ENCODE results near the gene AKR1A1. TPM values are rescaled to one million over a fixed set of nuclear protein-coding genes. Genes with fewer than 3 reads are reported as not detected.
"Not testable (repeated sequence)": the region's sequence is repeated elsewhere in the genome, so short reads cannot be mapped to it uniquely, and the experiment has no call there.

Gene AKR1A1
- total RNA-seq, 1 donor from 2014 or later = 214 TPM

GRCh38 chr1:45512641-45513054 lies 38.0 kb upstream of the AKR1A1 start:
- Mint-ChIP-seq H3K9me3 (ENCODE audit: low read depth) (no peaks in the 10 kb centered on the region), H3K4me3 (ENCODE audit: low read depth) (no peak overlapping the region), H3K27ac (peak overlapping the region; percentile 92), H3K4me1 (ENCODE audit: low read depth) (peaks cover 29% of the 10 kb centered on the region), H3K27me3 (no peaks in the 10 kb centered on the region), H3K36me3 (ENCODE audit: insufficient read depth) (peaks cover 41% of the 10 kb centered on the region)
- TF ChIP-seq CTCF (IDR thresholded peaks at IDR 0.05; ENCODE audit: unreplicated experiment) = peak; percentile 76
- DNase-seq (ENCODE audit: low spot score, unreplicated experiment) = peak; percentile 45

- H3K27me3 Mint-ChIP-seq; H3K9me3 Mint-ChIP-seq (ENCODE audit: low read depth); H3K4me3 Mint-ChIP-seq (ENCODE audit: low read depth); DNase-seq (ENCODE audit: low spot score, unreplicated experiment): not testable (repeated sequence)
- Mint-ChIP-seq H3K4me1 (ENCODE audit: low read depth) (peaks cover 29% of the 10 kb centered on the region), H3K27ac (peak overlapping the region; percentile 92), H3K36me3 (ENCODE audit: insufficient read depth) (peaks cover 41% of the 10 kb centered on the region)
These were observed 36.9 kb upstream of the AKR1A1 start for GRCh38 chr1:45513532-45514260.

- TF ChIP-seq CTCF (IDR thresholded peaks at IDR 0.05; ENCODE audit: unreplicated experiment) = no peak
- H3K36me3 Mint-ChIP-seq (ENCODE audit: insufficient read depth) = peaks cover 33% of the 10 kb centered on the region
- DNase-seq (ENCODE audit: low spot score, unreplicated experiment) = no peak
- no peak overlapping the region for H3K4me3 Mint-ChIP-seq (ENCODE audit: low read depth)
- peaks cover 36% of the 10 kb centered on the region for H3K4me1 Mint-ChIP-seq (ENCODE audit: low read depth)
- H3K27me3 Mint-ChIP-seq = no peaks in the 10 kb centered on the region
- H3K27ac Mint-ChIP-seq = peak overlapping the region; percentile 60
- H3K9me3 Mint-ChIP-seq (ENCODE audit: low read depth) = no peaks in the 10 kb centered on the region
These were observed 34.6 kb upstream of the AKR1A1 start for GRCh38 chr1:45516036-45516435.

- Mint-ChIP-seq H3K36me3 (ENCODE audit: insufficient read depth) (peaks cover 30% of the 10 kb centered on the region), H3K4me1 (ENCODE audit: low read depth) (peaks cover 36% of the 10 kb centered on the region), H3K4me3 (ENCODE audit: low read depth) (no peak overlapping the region), H3K27me3 (no peaks in the 10 kb centered on the region), H3K9me3 (ENCODE audit: low read depth) (no peaks in the 10 kb centered on the region), H3K27ac (peak overlapping the region; percentile 41)
- no peak for DNase-seq (ENCODE audit: low spot score, unreplicated experiment)
- TF ChIP-seq CTCF (IDR thresholded peaks at IDR 0.05; ENCODE audit: unreplicated experiment) = no peak
These were observed 34.2 kb upstream of the AKR1A1 start for GRCh38 chr1:45516465-45516864.

- not testable (repeated sequence) for H3K27me3 Mint-ChIP-seq; H3K4me3 Mint-ChIP-seq (ENCODE audit: low read depth); DNase-seq (ENCODE audit: low spot score, unreplicated experiment); H3K9me3 Mint-ChIP-seq (ENCODE audit: low read depth)
- Mint-ChIP-seq H3K27ac (peak overlapping the region; percentile 39), H3K36me3 (ENCODE audit: insufficient read depth) (peaks cover 26% of the 10 kb centered on the region), H3K4me1 (ENCODE audit: low read depth) (peaks cover 34% of the 10 kb centered on the region)
These were observed 32.3 kb upstream of the AKR1A1 start for GRCh38 chr1:45518366-45518765.

GRCh38 chr1:45518910-45519309 lies 31.7 kb upstream of the AKR1A1 start:
- no peak for DNase-seq (ENCODE audit: low spot score, unreplicated experiment)
- Mint-ChIP-seq H3K4me3 (ENCODE audit: low read depth) (peak overlapping the region; percentile 25), H3K9me3 (ENCODE audit: low read depth) (no peaks in the 10 kb centered on the region), H3K27me3 (no peaks in the 10 kb centered on the region), H3K4me1 (ENCODE audit: low read depth) (peaks cover 29% of the 10 kb centered on the region), H3K36me3 (ENCODE audit: insufficient read depth) (peaks cover 24% of the 10 kb centered on the region), H3K27ac (peak overlapping the region; percentile 39)
- no peak for TF ChIP-seq CTCF (IDR thresholded peaks at IDR 0.05; ENCODE audit: unreplicated experiment)

- Mint-ChIP-seq H3K4me3 (ENCODE audit: low read depth) (peak overlapping the region; percentile 92), H3K4me1 (ENCODE audit: low read depth) (peaks cover 21% of the 10 kb centered on the region), H3K36me3 (ENCODE audit: insufficient read depth) (peaks cover 20% of the 10 kb centered on the region)
- not testable (repeated sequence) for H3K27me3 Mint-ChIP-seq; H3K9me3 Mint-ChIP-seq (ENCODE audit: low read depth); H3K27ac Mint-ChIP-seq; DNase-seq (ENCODE audit: low spot score, unreplicated experiment)
These were observed 30.9 kb upstream of the AKR1A1 start for GRCh38 chr1:45519774-45520173.
